ENCODE measurements around the gene CACNA2D3. TPM values are rescaled to one million over a fixed set of nuclear protein-coding genes. Genes with fewer than 3 reads are reported as not detected.
A peak's percentile ranks its signal among the peaks of the same experiment; 100 is the strongest.

CACNA2D3 gene
- total and polyA plus RNA-seq, 4 donors: 0.38 to 2.5 (median 1.1) TPM

DNA sequence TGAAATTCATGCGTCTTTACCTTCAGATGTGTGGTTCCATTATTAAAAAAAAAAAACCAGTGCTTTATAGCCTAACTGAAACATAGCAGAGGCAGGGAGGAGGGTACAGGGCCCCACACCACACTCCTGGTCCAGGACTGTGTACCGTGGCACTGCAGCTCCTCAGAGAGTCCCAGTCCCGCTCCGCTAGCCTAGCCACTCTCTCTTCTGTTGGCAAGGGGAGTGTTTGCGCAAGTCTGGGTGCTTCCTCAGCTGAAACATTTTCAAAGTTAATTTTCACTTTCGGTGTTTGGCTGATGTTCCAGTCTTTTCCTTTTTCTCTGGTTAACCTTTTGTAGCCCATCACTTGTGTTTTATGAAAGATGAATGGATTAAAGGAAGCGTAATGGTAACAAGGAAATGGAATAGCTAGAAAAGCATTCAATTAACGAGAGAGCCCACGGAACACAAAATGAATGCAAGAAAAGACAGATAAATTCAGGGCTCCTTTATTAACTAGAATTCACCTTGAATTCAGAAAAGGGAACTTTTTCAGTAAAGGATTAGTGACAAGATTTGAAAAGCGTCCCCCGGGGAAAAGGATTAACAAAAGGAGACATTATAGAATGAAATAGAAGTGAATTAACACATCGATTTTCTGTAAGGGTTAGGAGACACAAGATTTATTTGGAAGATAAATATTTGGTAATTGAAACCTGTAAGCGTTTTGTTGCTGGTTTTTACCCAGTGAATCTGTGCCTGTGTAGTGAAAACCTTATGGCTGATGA is 177.0 kb downstream of the CACNA2D3 start:
- TF ChIP-seq, protein P1, sequence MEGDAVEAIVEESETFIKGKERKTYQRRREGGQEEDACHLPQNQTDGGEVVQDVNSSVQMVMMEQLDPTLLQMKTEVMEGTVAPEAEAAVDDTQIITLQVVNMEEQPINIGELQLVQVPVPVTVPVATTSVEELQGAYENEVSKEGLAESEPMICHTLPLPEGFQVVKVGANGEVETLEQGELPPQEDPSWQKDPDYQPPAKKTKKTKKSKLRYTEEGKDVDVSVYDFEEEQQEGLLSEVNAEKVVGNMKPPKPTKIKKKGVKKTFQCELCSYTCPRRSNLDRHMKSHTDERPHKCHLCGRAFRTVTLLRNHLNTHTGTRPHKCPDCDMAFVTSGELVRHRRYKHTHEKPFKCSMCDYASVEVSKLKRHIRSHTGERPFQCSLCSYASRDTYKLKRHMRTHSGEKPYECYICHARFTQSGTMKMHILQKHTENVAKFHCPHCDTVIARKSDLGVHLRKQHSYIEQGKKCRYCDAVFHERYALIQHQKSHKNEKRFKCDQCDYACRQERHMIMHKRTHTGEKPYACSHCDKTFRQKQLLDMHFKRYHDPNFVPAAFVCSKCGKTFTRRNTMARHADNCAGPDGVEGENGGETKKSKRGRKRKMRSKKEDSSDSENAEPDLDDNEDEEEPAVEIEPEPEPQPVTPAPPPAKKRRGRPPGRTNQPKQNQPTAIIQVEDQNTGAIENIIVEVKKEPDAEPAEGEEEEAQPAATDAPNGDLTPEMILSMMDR (IDR thresholded peaks at IDR 0.05; ENCODE audit: control extremely low read depth, extremely low read depth): no peak
- WGBS, 2 donors: 68 to 75% methylated on average over 13 of the region's 13 CpGs

DNA sequence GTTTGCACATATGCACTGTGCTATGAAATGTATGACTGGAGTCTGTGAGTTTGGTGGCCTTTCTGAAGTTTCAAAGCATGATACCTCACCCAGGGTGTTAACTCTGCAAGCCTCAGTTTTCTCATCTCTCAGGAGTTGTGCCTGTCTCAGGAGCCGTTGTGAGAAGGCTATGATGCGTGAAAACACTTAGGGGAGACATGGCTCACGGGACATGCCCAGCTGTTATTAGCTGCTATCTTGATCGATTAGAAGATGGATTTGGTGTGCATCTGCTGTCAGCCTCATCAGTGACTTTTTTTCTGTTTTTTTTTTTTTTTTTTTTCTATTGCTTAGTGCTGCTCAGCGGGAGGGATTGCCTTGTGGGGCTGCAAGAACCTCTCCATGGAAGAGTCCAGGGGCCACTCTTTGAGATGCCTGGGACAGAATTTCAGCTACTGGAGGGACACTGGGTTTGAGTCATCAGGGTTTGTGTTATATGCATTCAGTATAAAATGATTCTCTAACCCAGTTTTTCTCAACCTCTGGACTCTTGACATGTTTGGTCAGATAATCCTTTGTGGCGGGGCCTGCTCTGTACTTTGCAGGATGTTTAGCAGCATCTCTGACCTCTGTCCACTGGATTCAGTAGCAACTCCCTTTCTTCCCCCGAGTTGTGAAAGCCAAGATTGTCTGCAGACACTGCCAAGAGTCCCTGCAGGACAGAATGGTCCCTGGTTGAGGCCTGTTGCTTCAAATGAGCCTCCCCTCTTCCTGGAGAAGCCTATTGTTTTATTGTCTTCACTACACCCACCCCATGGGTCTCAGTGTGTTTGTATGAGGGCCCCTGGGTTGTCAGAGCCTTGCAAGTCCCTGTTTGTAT is 181.4 kb downstream of the CACNA2D3 start:
- Histone ChIP-seq H3K9me3 (ENCODE audit: control insufficient read depth in 4 of 4, insufficient read depth in 3 of 4, low read length in 3 of 4) (peaks cover 0 to 2% (median 0%) of the 10 kb centered on the region in 4 donors), H3K27ac (ENCODE audit: low read depth in 1 of 2, low read length in 1 of 2) (no peak overlapping the region), H3K4me3 (no peak overlapping the region), H3K36me3 (ENCODE audit: control insufficient read depth in 4 of 4, insufficient read depth in 4 of 4, low read length in 4 of 4) (no peaks in the 10 kb centered on the region), H3K27me3 (ENCODE audit: control insufficient read depth in 3 of 3, insufficient read depth in 3 of 3, low read length in 2 of 3) (no peaks in the 10 kb centered on the region), H3K9ac (ENCODE audit: insufficient read depth in 1 of 2, low read length in 2 of 2) (no peak overlapping the region), H3K4me1 (ENCODE audit: control insufficient read depth in 5 of 5, insufficient read depth in 5 of 5, low read length in 5 of 5) (peaks cover 0 to 10% (median 0%) of the 10 kb centered on the region in 5 donors)
- TF ChIP-seq, protein P1 (IDR thresholded peaks at IDR 0.05; ENCODE audit: control extremely low read depth, extremely low read depth): no peak
- DNase-seq (peak; percentile 16 to 55 (median 37)), ATAC-seq (ENCODE audit: insufficient read depth, low FRiP score) (no peak)
- WGBS, 2 donors: 79% methylated on average over 7 of the region's 7 CpGs

More for the DNA sequence above, 177.0 kb downstream of the CACNA2D3 start:
- no peak for ATAC-seq (ENCODE audit: insufficient read depth, low FRiP score)
- no peak for DNase-seq
- Histone ChIP-seq H3K27ac (ENCODE audit: low read depth in 1 of 2, low read length in 1 of 2) (no peak overlapping the region), H3K27me3 (ENCODE audit: control insufficient read depth in 3 of 3, insufficient read depth in 3 of 3, low read length in 2 of 3) (no peaks in the 10 kb centered on the region), H3K36me3 (ENCODE audit: control insufficient read depth in 4 of 4, insufficient read depth in 4 of 4, low read length in 4 of 4) (no peaks in the 10 kb centered on the region), H3K9ac (ENCODE audit: insufficient read depth in 1 of 2, low read length in 2 of 2) (no peak overlapping the region), H3K9me3 (ENCODE audit: control insufficient read depth in 4 of 4, insufficient read depth in 3 of 4, low read length in 3 of 4) (peaks cover 0 to 2% (median 0%) of the 10 kb centered on the region in 4 donors), H3K4me3 (no peak overlapping the region), H3K4me1 (ENCODE audit: control insufficient read depth in 5 of 5, insufficient read depth in 5 of 5, low read length in 5 of 5) (peaks cover 0 to 5% (median 0%) of the 10 kb centered on the region in 5 donors)

DNA sequence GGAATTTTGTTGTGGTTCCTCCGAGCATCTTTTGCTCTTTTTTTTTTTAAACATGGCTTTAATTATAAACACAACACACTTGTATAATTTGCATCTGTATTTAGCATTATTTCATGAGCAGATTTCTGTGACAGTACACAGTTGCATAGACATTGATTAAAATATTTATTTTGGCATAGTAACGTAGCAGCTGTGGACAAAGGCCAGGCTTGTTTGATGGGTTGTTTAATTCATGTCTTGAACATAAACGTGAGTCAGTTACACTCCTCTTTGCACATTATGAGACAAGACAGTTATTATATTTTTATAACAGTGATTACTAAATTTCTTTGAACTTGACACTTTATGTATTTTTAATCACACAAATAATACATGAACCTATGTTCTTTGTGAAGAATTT is 182.5 kb downstream of the CACNA2D3 start:
- peak overlapping the region in 1 of 2 donors; percentile 26 for H3K9ac ChIP-seq (ENCODE audit: insufficient read depth in 1 of 2, low read length in 2 of 2)
- H3K9me3 ChIP-seq (ENCODE audit: control insufficient read depth in 4 of 4, insufficient read depth in 3 of 4, low read length in 3 of 4): peaks cover 0 to 5% (median 0%) of the 10 kb centered on the region in 4 donors
- H3K36me3 ChIP-seq (ENCODE audit: control insufficient read depth in 4 of 4, insufficient read depth in 4 of 4, low read length in 4 of 4): no peaks in the 10 kb centered on the region
- H3K4me1 ChIP-seq (ENCODE audit: control insufficient read depth in 5 of 5, insufficient read depth in 5 of 5, low read length in 5 of 5): peaks cover 0 to 10% (median 0%) of the 10 kb centered on the region in 5 donors
- no peak for ATAC-seq (ENCODE audit: insufficient read depth, low FRiP score)
- WGBS, 2 donors: 58 to 75% methylated on average over 3 of the region's 3 CpGs
- H3K27ac ChIP-seq (ENCODE audit: low read depth in 1 of 2, low read length in 1 of 2): no peak overlapping the region
- TF ChIP-seq, protein P1 (IDR thresholded peaks at IDR 0.05; ENCODE audit: control extremely low read depth, extremely low read depth): no peak
- no peak for DNase-seq
- no peak overlapping the region for H3K4me3 ChIP-seq
- H3K27me3 ChIP-seq (ENCODE audit: control insufficient read depth in 3 of 3, insufficient read depth in 3 of 3, low read length in 2 of 3): peaks cover 0 to 2% (median 0%) of the 10 kb centered on the region in 3 donors
